RCC 7860 (cell line): Measurements from ENCODE around the gene RAD9A.

Experiments
- DNase-seq: peaks from one replicate; pipeline ENCODE4 v3.0.0-alpha.2; 2015; ENCODE audit warnings: low spot score
- FAIRE-seq: peaks from 2 replicates; lab custom pipeline; 2012; peaks lifted over from hg19 to GRCh38; lab: Jason Lieb, UNC

RAD9A gene

GRCh38 chr11:67407688-67408163, 15.9 kb downstream of the RAD9A start:
- FAIRE-seq, result no peak
- no peak for DNase-seq

DNA sequence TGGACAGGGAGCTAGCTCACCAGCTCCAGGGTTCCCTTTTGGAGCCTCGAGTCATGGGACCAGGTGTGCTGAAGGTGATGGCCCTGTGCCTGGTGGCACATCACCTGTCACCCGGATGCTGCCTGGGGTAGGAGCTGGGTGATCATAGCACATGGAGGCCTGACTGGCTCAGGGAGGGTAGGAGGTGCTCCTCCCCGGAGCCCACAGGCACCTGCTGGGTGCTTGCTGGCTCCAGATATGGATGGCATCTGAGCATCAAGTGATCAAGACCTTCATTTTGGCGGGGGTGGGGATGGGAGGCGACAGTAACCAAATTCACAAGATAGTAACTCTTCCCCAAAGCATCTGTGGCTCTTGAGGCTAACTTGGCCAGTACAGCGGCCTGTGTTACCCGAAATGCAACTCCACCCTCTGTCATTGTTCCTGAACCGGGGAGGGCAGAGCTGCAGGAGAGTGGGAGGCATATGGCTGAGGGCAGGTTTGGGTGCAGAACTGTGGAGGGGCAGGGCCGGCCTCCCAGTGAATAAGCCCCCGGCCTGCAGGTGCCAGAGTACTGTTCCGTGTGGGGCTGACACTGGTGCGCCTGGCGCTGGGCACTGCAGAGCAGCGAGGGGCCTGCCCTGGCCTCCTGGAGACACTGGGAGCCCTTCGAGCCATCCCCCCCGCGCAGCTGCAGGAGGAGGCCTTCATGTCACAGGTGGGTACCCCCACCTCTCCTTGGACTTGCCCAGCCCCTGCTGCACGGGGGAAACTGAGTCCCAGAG, 16.8 kb downstream of the RAD9A start:
- FAIRE-seq (no peak), DNase-seq (no peak)

- no peak for FAIRE-seq
Measured at GRCh38 chr11:67409261-67409666, 17.5 kb downstream of the RAD9A start.

DNA sequence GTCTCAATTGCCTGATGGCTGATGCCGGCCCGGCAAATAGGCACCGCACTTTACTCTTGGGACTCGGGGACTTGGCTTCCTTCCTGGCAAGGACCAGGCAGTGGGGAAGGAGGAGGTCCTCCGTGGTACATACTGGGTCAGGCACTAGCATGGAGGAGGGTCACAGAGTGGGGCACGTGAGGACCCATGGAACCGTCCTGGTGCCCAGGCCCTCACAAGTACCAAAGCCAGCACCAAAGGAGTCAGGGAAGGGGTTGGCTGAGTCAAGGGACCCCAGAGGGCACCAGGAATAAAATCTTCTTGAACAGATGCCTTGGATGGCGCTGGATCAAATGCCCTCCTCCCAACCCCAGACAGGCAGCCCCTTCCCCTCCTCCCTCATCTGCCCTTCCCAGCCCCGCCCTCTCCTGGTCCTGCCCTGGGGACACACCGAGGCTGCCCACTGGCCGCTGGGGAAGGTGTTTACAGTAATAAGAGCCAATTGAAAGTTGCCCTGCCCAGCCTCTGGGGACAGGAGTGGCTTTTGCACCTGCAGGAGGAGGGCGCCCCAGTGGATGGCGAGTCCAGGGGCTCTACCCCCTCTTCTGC, 18.1 kb downstream of the RAD9A start:
- FAIRE-seq, result no peak

More at GRCh38 chr11:67409261-67409666, 17.5 kb downstream of the RAD9A start:
- no peak for DNase-seq

GRCh38 chr11:67410369-67410831, 18.6 kb downstream of the RAD9A start:
- DNase-seq (no peak), FAIRE-seq (no peak)

More for the DNA sequence above, 18.1 kb downstream of the RAD9A start:
- DNase-seq, result no peak

DNA sequence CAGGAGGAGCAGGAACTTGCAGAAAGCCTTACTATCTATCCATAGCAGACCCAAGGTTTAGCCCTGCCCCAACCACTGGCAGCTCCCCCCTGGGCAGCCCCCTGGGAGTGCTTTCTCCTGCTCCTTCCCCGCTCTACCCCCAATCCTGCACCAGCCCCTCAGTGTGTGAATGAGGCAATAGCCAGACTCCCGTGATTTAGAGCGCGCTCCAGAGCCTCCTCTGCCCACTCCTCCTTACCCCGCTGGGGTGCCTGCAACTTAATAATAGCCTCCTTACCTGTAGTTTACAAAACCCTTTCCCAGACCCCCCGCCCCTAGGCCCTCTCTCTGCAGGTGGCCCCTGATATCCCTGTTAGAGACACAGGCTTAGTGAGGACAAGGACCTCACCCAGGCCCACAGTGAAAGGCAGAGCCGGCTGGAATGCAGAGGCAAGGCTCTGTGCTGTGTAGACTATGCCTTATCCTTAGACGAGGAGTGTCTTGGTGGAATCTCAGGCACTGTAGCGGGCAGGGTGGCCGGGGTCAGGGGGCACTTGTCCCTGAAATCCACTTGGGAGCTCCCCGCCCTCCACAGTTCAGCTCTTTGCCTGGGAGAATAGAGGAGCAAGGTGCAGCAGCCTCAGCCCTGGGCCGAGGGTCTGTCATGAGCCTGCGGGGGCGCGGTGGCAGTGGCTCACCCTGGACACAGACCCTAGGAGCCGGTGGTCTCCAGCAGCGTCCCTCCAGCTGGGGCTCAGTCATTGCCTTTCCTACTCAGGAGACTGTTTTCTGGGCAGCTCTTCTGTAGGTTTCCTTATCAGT, 19.4 kb downstream of the RAD9A start:
- FAIRE-seq (no peak), DNase-seq (no peak)

- FAIRE-seq (no peak), DNase-seq (no peak)
Measured at GRCh38 chr11:67411785-67412152, 20.0 kb downstream of the RAD9A start.

DNA sequence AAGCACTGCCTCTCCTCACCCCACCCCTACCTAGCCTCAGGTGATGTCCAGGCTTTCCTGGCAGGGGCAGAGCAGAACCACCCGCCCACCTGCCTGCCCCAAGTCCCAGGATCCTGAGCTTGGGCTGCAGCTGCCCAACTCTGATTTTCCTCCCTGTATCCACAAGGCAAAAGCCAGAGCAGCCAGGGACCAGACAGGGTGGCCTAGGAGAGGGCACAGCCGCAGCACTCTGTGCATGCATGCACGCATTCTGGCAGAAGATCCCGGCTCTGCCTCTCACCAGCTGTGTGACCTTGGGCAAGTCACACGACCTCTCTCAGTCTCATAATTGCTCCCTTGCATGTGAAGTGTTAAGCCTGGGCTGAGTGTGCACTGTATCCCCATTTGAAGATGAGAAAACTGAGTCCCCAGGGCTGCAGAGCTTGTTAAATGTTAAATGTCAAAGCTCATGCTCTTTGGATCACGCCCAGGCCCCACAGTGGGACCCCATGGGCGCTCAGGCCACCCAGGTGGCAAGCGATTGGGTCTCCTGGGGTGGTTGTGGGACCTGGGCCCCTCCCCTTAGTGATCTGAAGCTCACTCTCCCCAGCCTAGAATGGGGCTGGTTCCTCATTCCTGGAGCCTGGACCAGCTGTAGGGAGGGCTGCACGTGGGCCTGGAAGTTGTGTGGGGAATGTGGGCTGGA, 20.9 kb downstream of the RAD9A start:
- DNase-seq (no peak), FAIRE-seq (no peak)

GRCh38 chr11:67413266-67413849, 21.6 kb downstream of the RAD9A start:
- no peak for FAIRE-seq

DNA sequence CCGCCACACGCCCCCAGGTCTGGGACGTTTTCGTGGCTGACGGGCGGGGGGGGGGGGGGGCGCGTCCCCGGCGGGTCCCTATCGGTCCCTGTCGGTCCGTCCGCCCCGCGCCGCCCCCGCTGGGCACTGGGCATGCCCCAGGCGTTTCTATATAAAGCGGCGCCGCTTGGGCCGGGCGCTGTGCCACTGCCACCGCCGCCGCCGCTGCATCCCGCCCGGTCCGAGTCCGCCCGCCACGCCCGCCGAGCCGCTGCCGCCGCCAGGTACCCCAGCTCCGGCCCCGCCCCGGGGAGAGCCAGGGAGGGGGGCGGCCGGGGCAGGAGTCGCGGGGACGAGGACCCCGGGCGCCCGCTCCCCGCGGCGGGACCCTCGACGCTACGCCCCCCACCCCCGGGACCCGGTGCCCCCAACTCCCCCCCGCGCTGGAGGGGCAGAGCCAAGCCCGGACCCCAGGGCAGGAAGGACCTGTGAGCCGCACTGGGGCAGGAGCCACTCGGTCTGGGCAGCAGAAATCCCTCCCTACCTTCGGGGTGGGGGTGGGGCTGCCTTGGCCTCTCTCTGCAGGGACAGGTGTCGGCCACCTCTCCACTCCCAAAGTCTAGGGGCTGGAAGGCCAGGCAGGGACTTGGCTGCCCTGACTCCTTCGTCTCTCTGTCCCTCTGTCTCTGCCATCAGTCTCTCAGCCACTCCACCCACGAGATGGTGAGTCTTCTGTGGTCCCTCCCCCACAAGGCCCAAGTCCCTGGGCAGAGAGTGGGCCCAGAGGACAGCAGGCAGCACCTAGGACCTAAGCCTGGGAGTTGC, 23.9 kb downstream of the RAD9A start, which contains the start of gene CARNS1:
TSS of gene CARNS1 (plus strand) at position 178 of the 804 bp plus-strand sequence. CDS start at position 700, 522 bp downstream.
- FAIRE-seq (no peak), DNase-seq (no peak)

More at GRCh38 chr11:67413266-67413849, 21.6 kb downstream of the RAD9A start:
- DNase-seq, result no peak

- DNase-seq (no peak), FAIRE-seq (no peak)
Measured at GRCh38 chr11:67416416-67417335, 24.9 kb downstream of the RAD9A start.

GRCh38 chr11:67417425-67417824, 25.6 kb downstream of the RAD9A start:
- DNase-seq (no peak), FAIRE-seq (no peak)

DNA sequence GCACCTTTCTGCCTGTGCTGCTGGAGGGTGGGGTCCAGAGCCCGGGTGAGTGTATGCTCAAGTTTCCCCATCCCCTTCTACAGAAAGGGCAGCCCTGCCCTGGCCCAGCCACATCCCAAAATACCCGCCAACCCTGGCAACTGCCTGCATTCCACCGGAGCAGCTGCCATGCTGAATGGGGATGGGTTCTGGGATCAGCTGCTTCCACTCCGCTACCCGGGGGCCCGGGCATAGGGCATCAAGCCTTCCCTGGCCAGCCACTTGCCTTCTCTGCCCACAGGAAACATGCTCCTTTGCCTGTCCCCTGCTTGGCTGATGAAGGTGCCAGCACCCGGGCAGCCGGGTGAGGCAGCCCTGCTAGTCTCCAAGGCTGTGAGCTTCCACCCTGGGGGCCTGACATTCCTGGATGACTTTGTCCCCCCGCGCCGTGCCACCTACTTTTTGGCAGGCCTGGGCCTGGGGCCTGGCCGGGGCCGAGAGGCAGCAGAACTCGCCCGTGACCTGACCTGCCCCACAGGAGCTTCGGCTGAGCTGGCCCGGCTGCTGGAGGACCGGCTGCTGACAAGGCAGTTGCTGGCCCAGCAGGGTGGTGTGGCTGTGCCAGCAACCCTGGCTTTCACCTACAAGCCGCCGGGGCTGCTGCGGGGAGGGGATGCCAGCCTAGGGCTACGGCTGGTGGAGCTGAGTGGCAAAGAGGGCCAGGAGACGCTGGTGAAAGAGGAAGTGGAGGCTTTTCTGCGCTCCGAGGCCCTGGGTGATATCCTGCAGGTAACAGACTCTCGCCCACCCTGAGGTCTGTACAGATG, 26.9 kb downstream of the RAD9A start:
- no peak for FAIRE-seq
- DNase-seq, result no peak

GRCh38 chr11:67419325-67420049, 27.7 kb downstream of the RAD9A start:
- FAIRE-seq (no peak), DNase-seq (no peak)

GRCh38 chr11:67420147-67420645, 28.4 kb downstream of the RAD9A start:
- FAIRE-seq (no peak), DNase-seq (no peak)

DNA sequence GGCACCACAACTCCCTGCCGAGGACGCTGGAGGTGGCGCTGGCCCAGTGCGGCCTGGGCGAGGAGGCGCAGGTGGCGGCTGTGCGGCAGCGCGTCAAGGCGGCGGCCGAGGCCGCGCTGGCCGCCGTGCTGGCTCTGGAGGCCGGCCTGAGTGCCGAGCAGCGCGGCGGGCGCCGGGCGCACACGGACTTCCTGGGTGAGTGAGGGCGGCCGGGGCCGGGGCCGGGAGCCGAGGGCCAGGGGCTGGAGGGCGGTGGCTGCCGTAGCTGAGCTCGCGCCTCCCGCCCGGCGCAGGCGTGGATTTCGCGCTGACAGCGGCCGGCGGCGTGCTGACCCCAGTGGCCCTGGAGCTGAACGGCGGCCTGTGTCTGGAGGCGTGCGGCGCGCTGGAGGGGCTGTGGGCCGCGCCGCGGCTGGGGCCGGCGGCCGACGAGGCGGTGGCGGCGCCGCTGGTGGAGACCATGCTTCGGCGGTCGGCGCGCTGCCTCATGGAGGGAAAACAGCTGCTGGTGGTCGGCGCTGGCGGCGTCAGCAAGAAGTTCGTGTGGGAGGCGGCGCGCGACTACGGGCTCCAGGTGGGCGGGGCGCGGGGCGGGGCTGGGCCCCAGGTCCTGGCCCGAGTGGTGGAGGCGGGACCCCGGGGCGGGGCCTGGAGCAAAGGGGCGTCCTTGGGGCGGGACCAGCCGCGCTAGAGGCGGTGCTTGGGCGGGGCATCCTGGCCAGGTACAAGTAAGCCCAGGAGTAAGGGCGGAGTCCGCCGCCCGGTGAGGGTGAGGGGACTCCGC, 29.1 kb downstream of the RAD9A start:
- DNase-seq (peak; percentile 69), FAIRE-seq (no peak)
